ENCODE measurements around the gene CNBD2.
"Not testable (repeated sequence)": the region's sequence is repeated elsewhere in the genome, so short reads cannot be mapped to it uniquely, and the experiment has no call there.

CNBD2 gene

GRCh38 chr20:35975576-35976373 lies 7.4 kb downstream of the CNBD2 start:
- no peak for DNase-seq

GRCh38 chr20:35978041-35978513 lies 9.7 kb downstream of the CNBD2 start:
- peak; percentile 49 for DNase-seq

DNA sequence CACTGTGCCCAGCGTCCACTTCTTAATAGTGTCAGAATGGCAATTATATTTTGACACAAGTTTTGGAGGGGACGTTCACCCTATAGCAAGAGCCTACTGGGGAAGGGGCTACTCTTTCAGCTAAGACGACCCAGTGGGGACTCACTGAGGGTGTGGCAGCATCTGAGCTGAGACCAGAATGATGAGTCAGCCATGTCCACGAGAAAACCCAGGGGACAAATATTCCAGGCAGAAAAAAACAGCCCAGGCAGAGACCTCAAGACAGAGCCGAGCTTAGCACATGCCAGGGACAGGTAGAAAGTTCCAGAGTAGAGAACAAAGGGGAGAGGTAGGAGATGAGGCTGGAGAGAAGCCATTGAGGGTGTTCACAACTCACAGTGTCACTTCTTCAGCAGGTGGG lies 11.2 kb downstream of the CNBD2 start:
- no peak for DNase-seq

- DNase-seq, result no peak
Observed at GRCh38 chr20:35981969-35982368, 13.6 kb downstream of the CNBD2 start.

- DNase-seq, result no peak
Observed at GRCh38 chr20:35984382-35984781, 16.0 kb downstream of the CNBD2 start.

GRCh38 chr20:35985806-35986205 lies 17.4 kb downstream of the CNBD2 start:
- DNase-seq, result no peak

DNA sequence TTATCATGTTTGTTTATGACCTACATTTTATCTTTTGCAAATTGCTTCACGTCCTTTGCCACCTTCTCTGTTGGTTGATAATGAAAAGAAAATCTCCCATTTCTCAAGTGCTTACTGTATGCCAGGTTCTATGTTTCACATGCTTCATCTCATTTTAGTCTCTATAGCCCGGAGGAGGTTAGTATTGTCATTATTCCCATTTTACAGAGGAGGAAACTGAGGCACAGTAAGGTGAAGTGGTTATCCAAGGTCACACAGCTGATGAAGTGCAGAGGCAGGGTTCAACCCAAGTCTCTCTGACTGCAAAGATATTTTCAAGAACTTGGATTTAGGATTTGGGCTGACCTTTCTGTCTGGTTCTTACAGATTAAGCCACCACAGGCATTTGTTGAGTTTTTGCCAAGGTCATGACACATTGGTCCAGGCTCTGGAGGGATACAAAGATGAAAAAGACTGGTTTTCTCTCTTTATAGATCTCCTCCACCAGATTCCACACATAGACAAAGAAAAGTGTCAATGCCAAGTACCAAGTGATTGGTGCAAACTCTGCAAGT lies 20.6 kb downstream of the CNBD2 start:
- no peak for DNase-seq

- no peak for DNase-seq
Observed at GRCh38 chr20:35991142-35991771, 22.9 kb downstream of the CNBD2 start.

DNA sequence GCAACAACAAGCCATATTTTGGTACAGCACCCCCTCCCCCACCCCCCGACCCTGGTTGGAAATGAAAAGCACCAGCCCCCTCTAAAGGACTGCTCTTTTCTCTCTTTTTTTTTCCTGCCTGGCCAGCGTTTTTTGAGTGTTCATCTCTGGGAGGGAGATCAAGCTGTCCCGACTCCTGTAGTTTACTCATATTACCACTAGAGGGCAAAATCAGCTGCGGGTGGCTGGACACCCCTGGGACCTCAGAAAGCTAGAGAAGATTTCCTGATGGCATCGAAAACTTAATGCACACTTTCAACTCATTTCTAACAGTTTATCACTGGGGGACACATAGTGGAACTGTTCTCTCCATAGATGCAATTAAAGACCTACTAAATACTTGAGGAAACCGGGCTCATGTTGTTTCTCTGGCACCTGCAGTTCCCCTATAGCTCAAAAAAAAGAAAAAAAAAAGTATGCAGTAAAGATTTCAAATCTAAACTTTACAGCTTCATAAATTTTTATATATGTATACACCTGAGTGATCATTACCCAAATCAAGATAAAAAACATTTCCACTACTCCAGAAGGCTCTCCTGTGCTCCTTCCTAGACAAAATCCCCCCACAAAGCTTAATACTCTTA lies 24.4 kb downstream of the CNBD2 start:
- no peak for DNase-seq

GRCh38 chr20:35994994-35995453 lies 26.6 kb downstream of the CNBD2 start:
- no peak for DNase-seq

DNA sequence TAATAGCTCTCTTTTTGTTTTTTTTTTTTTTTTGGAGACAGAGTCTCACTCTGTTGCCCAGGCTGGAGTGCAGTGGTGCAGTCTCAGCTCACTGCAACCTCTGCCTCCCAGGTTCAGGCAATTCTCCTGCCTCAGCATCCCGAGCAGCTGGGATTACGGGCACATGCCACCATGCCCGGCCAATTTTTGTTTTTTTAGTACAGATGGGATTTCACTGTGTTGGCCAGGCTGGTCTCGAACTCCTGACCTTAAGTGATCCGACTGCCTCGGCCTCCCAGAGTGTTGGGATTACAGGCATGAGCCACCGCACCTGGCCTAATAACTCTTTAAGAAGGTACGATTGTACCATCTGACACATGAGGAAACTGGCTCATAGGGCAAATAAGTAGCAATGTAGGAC lies 28.1 kb downstream of the CNBD2 start:
- not testable (repeated sequence) for DNase-seq

DNA sequence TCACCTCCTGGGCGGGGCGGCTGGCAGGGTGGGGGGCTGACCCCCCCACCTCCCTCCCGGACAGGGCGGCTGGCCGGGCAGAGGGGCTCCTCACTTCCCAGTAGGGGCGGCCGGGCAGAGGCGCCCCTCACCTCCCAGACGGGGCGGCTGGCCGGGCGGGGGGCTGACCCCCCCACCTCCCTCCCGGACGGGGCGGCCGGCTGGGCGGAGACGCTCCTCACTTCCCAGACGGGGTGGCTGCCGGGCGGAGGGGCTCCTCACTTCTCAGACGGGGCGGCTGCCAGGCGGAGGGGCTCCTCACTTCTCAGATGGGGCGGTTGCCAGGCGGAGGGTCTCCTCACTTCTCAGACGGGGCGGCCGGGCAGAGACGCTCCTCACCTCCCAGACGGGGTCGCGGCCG lies 32.9 kb downstream of the CNBD2 start:
- not testable (repeated sequence) for DNase-seq

GRCh38 chr20:36002855-36003254 lies 34.5 kb downstream of the CNBD2 start:
- no peak for DNase-seq

- peak; percentile 35 for DNase-seq
Observed at GRCh38 chr20:36004045-36004444, 35.7 kb downstream of the CNBD2 start.

GRCh38 chr20:36008461-36009035 lies 40.2 kb downstream of the CNBD2 start:
- no peak for DNase-seq

- DNase-seq, result no peak
Observed at GRCh38 chr20:36010076-36010475, 41.7 kb downstream of the CNBD2 start.

DNA sequence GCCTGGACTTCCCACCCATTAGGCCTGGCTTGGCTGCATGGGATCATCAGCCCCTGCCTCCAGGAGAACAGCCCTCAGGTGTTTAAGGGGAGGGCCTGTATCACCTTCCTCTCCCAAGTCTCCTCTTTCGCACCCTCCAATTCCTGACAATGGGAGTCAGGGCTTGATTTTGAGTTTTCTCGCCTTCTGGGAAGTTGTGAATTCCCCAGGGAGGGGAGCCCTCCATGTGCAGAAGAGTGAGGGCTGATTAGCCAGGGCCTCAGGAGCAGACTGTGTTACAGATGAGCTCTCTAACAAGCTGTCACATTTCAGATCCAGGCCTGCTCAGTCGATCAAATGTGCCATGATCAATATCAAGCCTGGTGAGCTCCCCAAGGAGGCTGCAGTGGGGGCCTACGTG lies 42.4 kb downstream of the CNBD2 start:
- no peak for DNase-seq

- DNase-seq, result no peak
Observed at GRCh38 chr20:36015806-36016403, 47.5 kb downstream of the CNBD2 start.

GRCh38 chr20:36017048-36017951 lies 48.9 kb downstream of the CNBD2 start:
- no peak for DNase-seq

DNA sequence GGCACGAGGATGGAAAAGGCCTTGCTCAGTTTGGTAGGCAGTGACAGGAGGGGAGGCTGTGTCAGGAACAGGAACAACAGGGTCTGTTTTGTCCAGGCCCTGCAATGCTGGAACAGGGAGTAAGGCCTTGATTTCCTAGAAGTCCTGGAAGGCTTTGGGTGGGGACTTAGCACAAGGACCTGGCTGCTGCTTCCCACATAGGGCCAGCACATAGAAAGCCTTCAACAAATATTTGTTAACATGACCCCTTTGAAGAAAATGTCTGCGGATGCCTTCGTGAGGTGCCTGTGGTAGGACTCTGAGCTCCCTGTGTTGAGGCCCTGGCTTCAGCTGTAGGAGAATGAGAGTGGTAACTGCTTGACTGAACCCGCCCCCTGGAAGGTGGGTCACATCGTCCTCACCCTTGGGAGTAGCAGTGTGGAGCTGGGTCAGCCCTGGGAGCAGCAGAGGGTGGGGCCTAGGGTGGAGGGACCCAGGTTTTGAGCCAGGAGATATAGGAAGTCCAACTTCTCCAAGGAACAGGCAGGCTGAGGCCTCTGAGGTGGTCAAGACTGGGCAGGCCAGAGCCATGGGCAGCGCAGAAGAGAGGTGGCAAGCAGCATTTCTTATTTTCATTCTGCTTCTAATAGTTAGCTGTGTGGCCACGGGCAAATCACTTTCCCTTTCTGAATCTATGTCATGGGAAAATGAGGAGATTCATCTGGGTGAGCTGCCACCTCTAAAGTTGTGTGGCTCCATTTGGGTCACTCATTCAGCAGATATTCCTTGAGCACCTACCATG lies 50.0 kb downstream of the CNBD2 start:
- DNase-seq, result no peak

DNA sequence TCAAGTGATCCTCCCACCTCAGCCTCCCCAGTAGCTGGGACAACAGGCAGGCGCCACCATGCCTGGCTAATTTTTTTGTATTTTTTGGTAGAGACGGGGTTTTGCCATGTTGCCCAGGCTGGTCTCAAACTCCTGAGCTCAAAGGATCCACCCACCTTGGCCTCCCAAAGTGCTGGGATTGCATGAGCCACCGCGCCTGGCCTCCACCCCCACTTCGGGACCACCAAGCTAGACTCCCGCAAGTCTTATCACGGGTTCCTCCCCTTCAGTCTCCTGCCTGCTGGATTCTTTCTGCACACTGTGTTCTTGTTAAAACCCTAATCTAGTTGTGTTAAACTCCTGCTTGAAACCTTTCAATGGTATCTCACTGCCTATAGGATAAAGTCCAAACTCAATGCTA lies 57.7 kb downstream of the CNBD2 start:
- DNase-seq, result not testable (repeated sequence)

Measured in SIG-M5 (cell line).